GM21381 (cell line): ENCODE results near the gene KCNAB1.

Source experiments
- ATAC-seq: cut with Tn5 transposase; IDR thresholded peaks from one replicate; pipeline ENCODE4 v1.9.1; 2021; ENCODE audit warnings: mild to moderate bottlenecking, moderate library complexity; ENCODE audit not compliant: unreplicated experiment

KCNAB1 gene

DNA sequence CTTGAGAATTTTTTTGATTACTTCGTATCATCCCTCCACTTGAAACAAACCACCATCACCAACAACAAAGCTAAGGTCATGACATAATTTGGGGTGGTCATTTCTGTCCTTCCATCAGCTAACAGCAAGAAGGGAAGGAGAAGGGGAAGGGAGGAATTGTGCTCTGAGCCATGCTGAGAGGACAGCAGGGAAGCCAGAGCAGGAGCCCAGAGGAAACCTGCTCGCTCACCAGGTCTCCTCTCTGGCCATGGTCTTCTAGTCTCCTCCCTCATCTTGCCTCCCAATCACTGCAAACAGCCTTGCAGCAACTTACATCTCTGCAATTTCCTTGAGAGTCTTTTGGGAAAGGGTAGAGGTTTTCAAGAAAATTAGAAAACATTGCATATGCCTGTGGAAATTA is 237.9 kb downstream of the KCNAB1 start:
- ATAC-seq: no peak

- no peak for ATAC-seq
These were observed 239.0 kb downstream of the KCNAB1 start for GRCh38 chr3:156359368-156359767.

- no peak for ATAC-seq
These were observed 239.7 kb downstream of the KCNAB1 start for GRCh38 chr3:156360083-156360482.

DNA sequence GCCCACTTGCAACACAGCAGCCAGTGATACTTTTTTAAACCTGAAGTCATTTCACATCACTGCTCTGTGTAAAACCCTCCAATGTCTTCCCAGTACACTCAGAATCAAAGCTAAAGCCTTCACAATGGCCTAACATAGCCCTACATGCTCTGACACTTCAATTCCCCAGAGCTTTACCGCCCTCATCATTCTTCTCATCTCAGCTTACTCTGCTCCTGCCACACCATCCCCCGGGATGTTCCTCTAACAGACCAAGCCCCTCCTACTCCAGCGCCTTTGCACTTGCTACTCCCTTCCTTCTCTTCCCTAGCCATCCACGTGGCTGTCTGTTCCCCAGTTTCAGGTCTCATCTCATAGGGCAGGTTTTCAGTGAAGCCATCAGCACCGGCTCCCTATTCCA is 240.6 kb downstream of the KCNAB1 start:
- no peak for ATAC-seq

- no peak for ATAC-seq
These were observed 246.2 kb downstream of the KCNAB1 start for GRCh38 chr3:156366559-156366958.

- ATAC-seq: no peak
These were observed 247.8 kb downstream of the KCNAB1 start for GRCh38 chr3:156368189-156368588.

DNA sequence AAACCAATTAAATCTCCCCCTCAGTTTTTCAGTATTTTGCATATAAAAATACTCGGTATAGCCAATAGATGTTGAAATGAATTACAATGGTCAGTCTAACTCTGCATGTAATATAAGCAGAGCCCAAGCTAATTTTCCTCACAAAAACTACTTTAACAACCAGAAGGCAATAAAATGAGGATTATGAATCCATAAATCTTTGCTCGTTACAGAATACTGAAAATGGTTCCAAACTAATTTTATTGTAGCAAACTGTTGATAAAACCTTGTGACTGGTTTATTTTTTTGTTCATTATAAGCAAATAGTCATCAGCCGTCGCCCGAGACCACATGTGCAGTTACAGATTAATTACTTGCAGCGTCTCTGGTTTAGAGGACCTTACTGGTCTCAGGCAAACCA is 251.3 kb downstream of the KCNAB1 start:
- ATAC-seq: no peak

DNA sequence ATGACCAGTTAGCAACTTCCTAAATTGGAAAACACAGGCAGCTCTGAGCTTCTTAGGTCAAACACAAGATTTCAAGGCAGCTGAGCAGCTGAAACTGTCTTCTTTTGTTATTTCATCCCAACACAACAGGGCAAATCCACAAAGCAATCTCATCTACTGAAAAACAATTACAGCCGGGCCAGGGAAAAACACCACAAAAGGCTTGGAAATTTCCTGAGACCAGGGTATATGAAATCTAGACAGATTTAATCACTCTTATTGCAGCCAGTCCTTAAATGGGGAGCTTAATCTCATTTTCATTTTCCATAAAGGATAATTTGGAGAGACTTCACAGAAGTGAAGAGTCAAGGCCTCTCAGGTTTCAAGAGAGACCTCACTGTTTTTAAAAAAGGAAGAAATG is 252.7 kb downstream of the KCNAB1 start:
- no peak for ATAC-seq

DNA sequence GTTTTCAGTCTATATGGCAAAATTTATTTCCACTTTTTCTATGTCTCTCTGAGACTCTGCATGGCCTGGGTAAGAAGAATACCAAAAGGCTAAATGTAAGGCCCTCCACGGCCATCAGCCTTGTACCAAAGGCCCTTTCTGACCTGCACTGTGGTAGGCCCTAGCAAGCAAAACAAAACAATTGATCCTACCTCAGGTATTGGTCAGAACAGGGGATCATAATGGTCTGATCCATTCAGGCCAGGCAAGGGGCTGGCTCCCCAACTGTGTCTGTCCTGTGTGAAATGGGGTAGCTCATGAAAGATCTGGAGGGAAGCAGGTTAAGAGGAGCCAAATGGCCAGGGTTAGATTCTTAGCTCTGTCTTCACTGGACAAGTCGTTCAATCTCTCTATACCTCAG is 253.3 kb downstream of the KCNAB1 start:
- no peak for ATAC-seq

DNA sequence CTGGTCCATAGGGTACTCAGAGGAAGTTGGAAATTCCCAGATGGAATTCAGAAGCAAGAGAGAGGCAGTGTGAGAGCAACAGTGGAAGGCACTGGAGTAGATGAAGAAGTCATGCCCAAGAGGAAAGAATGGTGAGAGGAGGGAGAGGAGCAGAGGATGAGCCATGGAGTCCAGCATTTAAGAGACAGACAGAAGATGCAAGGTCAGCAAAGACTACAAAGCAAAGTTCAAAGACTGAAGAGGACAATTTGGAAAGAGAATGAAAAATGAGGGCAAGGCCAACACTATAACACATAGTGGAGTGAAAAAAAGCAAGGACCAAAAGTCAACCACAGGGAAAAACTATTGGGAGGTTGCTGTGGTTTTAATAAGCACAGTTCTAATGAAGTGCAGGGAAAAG is 255.8 kb downstream of the KCNAB1 start:
- no peak for ATAC-seq

DNA sequence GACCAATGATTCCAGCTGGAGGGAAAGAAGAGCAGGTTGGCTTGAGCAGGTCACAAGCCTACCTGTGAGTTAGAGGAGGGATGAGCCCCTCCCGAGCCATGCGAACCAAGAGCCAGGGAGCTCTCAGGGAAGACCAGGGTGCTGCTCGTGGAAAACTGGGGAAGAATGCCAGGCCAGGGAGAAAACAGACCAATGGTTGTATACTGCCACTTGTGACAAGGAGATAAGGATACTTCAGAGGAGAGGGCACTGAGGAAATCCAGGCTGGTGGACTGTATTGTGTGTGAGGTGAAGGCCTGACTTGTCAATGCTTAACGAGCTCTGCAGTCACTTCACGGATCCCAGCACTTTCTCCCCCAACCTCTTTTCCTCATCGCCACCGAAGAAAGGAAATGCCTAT is 256.9 kb downstream of the KCNAB1 start:
- no peak for ATAC-seq

DNA sequence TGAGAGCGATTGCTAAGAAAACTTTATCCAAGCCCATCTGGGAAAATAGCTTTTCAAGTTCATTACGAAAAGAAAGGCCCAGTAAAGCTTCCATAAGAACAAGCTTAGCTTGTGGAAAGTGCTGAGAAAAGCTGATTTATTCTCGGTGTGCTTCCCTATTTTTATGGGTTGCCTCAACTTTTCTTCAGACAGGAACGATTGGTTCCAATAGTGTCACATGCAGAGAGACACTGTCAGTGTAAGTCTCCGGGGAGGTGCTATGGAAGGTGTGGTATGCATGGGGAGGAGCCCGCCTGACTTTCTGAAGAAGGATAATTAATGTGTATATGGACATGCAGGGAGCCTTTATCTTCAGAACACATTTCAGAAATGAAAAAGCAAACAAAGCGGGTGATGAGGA is 257.3 kb downstream of the KCNAB1 start:
- ATAC-seq: no peak

DNA sequence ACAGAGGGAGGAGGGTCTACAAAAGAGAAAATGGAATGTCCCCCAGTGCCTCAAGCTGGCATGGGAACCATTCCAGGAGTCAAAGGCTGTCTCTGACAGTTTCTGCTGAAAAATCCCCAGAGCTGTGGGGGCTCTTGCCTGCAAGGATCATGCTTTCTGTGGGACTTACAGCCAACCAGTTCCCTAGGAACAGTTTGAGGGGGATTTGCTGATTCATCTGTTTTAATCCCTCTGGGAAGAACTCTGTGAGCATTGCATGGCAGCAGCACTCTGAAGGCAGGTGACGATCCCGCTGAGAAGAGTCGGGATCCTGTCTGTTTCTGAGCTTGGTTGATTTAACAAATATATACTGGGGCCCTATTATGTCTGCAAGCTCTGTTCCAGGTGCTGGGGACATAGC is 258.5 kb downstream of the KCNAB1 start:
- no peak for ATAC-seq

- no peak for ATAC-seq
These were observed 258.9 kb downstream of the KCNAB1 start for GRCh38 chr3:156379327-156379726.

- ATAC-seq: no peak
These were observed 260.9 kb downstream of the KCNAB1 start for GRCh38 chr3:156381253-156381652.

- no peak for ATAC-seq
These were observed 262.3 kb downstream of the KCNAB1 start for GRCh38 chr3:156382458-156383346.

DNA sequence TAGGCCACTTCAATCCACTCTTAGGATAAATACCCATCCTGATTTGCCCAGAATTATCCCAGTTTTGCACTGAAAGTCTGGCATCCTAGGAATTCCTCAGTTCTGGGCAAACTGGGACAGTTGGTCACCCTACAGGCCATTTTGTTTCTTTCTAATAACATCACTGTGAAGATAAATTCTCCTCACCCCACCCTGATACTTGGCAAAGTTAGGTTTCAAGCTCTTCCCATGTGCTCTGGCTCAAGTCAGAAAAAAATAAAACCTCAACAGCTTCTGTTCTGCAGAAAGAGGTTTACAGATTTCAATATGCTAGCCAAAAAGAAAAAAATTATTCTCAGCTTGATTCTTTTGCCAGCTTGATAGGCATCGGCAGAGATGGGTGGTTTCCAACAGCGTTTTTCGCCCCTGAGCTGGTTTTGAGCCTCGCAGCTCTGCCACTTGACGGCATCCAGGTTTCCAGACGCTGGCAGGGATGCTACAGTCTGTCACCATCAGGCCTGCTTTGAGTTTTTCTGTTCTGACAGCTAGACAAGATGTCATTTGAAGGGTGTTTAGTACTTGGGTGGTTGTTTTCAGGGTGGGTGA is 263.2 kb downstream of the KCNAB1 start:
- no peak for ATAC-seq

DNA sequence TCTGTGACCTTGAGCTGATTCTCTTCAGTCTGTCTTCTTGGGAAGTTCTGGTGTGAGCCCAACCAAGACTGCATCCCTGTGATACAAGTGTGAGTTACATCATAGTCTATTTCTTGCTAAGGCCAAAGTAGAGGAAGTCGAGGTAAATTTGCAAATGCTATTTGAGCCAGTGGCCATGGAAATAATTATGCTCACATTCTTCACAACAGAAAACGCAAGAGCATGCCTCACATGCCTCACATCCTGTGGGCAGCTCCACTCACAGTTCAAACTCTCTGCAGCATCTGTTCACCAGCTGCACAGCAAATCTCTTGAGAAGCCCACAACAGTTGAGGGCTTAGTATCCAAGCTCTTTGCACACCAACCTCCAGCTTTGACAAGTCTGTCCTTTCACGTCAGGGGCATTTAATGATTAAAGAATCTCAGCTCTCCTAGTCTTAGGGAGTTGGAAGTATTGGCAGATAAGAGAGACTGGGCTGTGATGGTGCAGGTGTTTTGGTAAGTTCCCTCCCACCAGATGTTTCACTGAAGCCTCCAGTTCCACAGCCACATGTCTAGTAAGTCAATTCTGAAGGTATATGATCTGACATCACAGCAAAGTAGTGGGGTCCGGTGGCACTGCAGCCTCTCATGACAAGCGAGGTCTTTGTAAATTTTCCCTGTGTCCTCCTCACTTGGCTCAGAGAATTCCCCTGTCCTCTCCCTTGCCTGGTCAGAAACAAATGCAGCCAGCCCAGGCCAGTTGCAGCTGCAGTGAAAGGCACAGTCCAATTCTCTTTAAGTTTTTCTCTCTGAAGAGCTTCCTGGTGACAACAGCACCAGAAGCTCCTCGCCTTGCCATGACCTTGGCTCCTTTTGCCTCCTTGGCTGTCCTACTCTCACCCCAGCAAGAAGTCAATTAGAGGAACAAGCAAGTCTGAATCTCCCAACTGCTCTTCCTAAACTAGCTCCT is 268.4 kb downstream of the KCNAB1 start:
- ATAC-seq: no peak

DNA sequence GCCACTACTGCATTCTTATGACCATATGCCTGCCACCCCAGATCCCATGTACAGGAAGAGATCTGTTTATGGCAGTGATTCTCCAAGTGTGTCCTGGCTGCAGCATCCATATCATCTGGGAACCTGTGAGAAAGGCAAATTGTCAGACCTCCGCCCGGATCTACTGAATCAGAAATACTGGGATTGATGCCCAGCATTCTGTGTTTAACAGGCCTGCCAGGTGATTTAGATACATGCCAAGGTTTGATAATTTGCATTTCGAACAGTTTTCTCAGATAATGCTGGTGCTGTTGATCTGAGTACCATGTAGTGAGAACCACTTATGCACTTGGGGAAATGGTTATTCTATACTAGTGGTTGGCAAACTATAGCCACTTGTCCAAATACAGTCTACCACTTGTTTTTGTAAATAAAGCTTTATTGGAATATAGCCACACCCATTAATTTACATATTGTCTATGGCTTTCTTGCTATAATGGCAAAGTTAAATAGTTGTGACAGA is 269.1 kb downstream of the KCNAB1 start:
- no peak for ATAC-seq

GRCh38 chr3:156390846-156391245 is 270.5 kb downstream of the KCNAB1 start:
- ATAC-seq: no peak
